ENCODE results near the gene MYH11. TPM values are rescaled to one million over a fixed set of nuclear protein-coding genes. Genes with fewer than 3 reads are reported as not detected.

The MYH11 gene
- total and polyA plus RNA-seq, 2 donors (not counting 1 experiment from before 2014, with no cell fraction given), result 1.3 to 14.5 TPM

- H3K27me3 ChIP-seq (ENCODE audit: control insufficient read depth, insufficient read depth, low read length), result peaks cover 15% of the 10 kb centered on the region
Measured at GRCh38 chr16:15820837-15821236, 36.0 kb downstream of the MYH11 start.

GRCh38 chr16:15819046-15819445 is 37.8 kb downstream of the MYH11 start:
- Histone ChIP-seq H4K20me1 (ENCODE audit: control insufficient read depth, extremely low read depth, insufficient read depth, low read length) (no peaks in the 10 kb centered on the region), H3K4me3 (replicated peaks in 1 of 4; ENCODE audit: control extremely low read depth in 1 of 4, insufficient read depth in 1 of 4, low read depth in 3 of 4, low read length in 4 of 4) (no peak overlapping the region), H3K4me1 (ENCODE audit: control insufficient read depth, extremely low read depth, insufficient read depth, low read length) (no peaks in the 10 kb centered on the region), H3K36me3 (ENCODE audit: control insufficient read depth, insufficient read depth, low read length) (no peaks in the 10 kb centered on the region), H3K27me3 (ENCODE audit: control insufficient read depth, insufficient read depth, low read length) (peaks cover 8% of the 10 kb centered on the region), H3K27ac (ENCODE audit: insufficient read depth, low read length) (no peak overlapping the region), H3K79me2 (ENCODE audit: control insufficient read depth, insufficient read depth, low read length) (no peaks in the 10 kb centered on the region), H2AFZ (ENCODE audit: low read length) (no peak overlapping the region), H3K9ac (ENCODE audit: insufficient read depth, low read length) (no peak overlapping the region), H3K4me2 (ENCODE audit: extremely low read depth, insufficient read depth, low read length) (no peak overlapping the region), H3K9me3 (ENCODE audit: control insufficient read depth, insufficient read depth, low read depth, low read length) (no peaks in the 10 kb centered on the region)
- no peak for DNase-seq (ENCODE audit: low read depth in 2 of 2)
- TF ChIP-seq EZH2 (IDR thresholded peaks at IDR 0.05; ENCODE audit: low read length, missing control alignments) (no peak), CTCF (conservative IDR thresholded peaks at IDR 0.05 in 1 of 2, IDR thresholded peaks at IDR 0.05 in 1 of 2; ENCODE audit: low read depth in 1 of 2, low read length in 2 of 2) (no peak)

More at GRCh38 chr16:15820837-15821236, 36.0 kb downstream of the MYH11 start:
- H3K4me3 ChIP-seq (replicated peaks in 1 of 4; ENCODE audit: control extremely low read depth in 1 of 4, insufficient read depth in 1 of 4, low read depth in 3 of 4, low read length in 4 of 4), result no peak overlapping the region
- H3K9ac ChIP-seq (ENCODE audit: insufficient read depth, low read length), result no peak overlapping the region
- no peaks in the 10 kb centered on the region for H3K36me3 ChIP-seq (ENCODE audit: control insufficient read depth, insufficient read depth, low read length)
- TF ChIP-seq EZH2 (IDR thresholded peaks at IDR 0.05; ENCODE audit: low read length, missing control alignments), result no peak
- no peak for TF ChIP-seq CTCF (conservative IDR thresholded peaks at IDR 0.05 in 1 of 2, IDR thresholded peaks at IDR 0.05 in 1 of 2; ENCODE audit: low read depth in 1 of 2, low read length in 2 of 2)
- H3K27ac ChIP-seq (ENCODE audit: insufficient read depth, low read length), result no peak overlapping the region
- no peaks in the 10 kb centered on the region for H3K9me3 ChIP-seq (ENCODE audit: control insufficient read depth, insufficient read depth, low read depth, low read length)
- no peaks in the 10 kb centered on the region for H4K20me1 ChIP-seq (ENCODE audit: control insufficient read depth, extremely low read depth, insufficient read depth, low read length)
- no peak for DNase-seq (ENCODE audit: low read depth in 2 of 2)
- H3K4me2 ChIP-seq (ENCODE audit: extremely low read depth, insufficient read depth, low read length), result no peak overlapping the region
- H3K79me2 ChIP-seq (ENCODE audit: control insufficient read depth, insufficient read depth, low read length), result no peaks in the 10 kb centered on the region
- H2AFZ ChIP-seq (ENCODE audit: low read length), result no peak overlapping the region
- H3K4me1 ChIP-seq (ENCODE audit: control insufficient read depth, extremely low read depth, insufficient read depth, low read length), result no peaks in the 10 kb centered on the region

- no peak overlapping the region for H3K4me3 ChIP-seq (replicated peaks in 1 of 4; ENCODE audit: control extremely low read depth in 1 of 4, insufficient read depth in 1 of 4, low read depth in 3 of 4, low read length in 4 of 4)
- TF ChIP-seq EZH2 (IDR thresholded peaks at IDR 0.05; ENCODE audit: low read length, missing control alignments) (no peak), CTCF (conservative IDR thresholded peaks at IDR 0.05 in 1 of 2, IDR thresholded peaks at IDR 0.05 in 1 of 2; ENCODE audit: low read depth in 1 of 2, low read length in 2 of 2) (no peak)
- H3K79me2 ChIP-seq (ENCODE audit: control insufficient read depth, insufficient read depth, low read length), result no peaks in the 10 kb centered on the region
- no peak overlapping the region for H3K9ac ChIP-seq (ENCODE audit: insufficient read depth, low read length)
- no peak overlapping the region for H3K27ac ChIP-seq (ENCODE audit: insufficient read depth, low read length)
- H3K4me2 ChIP-seq (ENCODE audit: extremely low read depth, insufficient read depth, low read length), result no peak overlapping the region
- H4K20me1 ChIP-seq (ENCODE audit: control insufficient read depth, extremely low read depth, insufficient read depth, low read length), result no peaks in the 10 kb centered on the region
- no peak for DNase-seq (ENCODE audit: low read depth in 2 of 2)
- no peaks in the 10 kb centered on the region for H3K9me3 ChIP-seq (ENCODE audit: control insufficient read depth, insufficient read depth, low read depth, low read length)
- no peaks in the 10 kb centered on the region for H3K4me1 ChIP-seq (ENCODE audit: control insufficient read depth, extremely low read depth, insufficient read depth, low read length)
- H3K27me3 ChIP-seq (ENCODE audit: control insufficient read depth, insufficient read depth, low read length), result peaks cover 3% of the 10 kb centered on the region
- H3K36me3 ChIP-seq (ENCODE audit: control insufficient read depth, insufficient read depth, low read length), result no peaks in the 10 kb centered on the region
- no peak overlapping the region for H2AFZ ChIP-seq (ENCODE audit: low read length)
Measured at GRCh38 chr16:15817446-15817845, 39.4 kb downstream of the MYH11 start.

Data from fibroblast of lung (primary cell).